ENCODE data around the gene GAREM1.

The GAREM1 gene

DNA sequence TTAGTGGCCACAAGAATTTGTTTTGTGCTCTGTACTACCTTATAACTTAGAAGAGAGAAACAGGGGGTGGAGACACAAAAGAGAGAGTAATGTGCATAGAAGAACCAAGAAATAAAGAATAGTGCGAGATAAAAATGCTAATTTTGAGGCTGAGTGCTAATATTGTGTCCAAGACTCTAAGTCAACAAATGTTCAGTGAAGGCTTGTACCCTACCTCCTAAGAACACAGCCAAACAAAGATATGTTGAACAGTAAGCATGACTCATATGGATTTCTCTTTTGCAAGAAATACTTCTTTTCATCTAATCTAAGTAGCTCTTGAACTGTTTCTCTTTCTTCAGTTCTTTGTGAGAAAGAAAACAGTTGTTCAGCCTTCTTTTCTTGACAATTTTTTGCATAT, 45.2 kb downstream of the GAREM1 start:
- no peak for DNase-seq (ENCODE audit: low spot score)

DNA sequence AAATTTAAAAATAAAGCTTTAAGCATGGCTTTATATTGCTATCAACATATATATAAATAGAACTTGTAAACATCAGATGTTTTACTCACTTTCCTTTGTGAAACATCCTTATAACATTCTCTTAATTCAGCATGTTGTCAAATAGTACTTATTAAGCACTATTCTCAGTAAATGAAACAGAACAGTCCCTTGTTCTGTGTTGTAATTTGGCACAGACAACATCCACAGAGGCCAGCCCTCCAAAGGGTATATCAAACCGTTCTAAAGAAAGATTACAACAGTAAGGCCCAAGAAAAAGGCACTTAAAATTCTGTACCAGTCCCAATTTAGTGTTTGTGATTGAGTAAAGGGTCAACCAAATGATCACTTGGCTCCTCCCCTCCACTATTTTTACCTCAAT, 46.0 kb downstream of the GAREM1 start:
- DNase-seq (ENCODE audit: low spot score) = no peak

DNA sequence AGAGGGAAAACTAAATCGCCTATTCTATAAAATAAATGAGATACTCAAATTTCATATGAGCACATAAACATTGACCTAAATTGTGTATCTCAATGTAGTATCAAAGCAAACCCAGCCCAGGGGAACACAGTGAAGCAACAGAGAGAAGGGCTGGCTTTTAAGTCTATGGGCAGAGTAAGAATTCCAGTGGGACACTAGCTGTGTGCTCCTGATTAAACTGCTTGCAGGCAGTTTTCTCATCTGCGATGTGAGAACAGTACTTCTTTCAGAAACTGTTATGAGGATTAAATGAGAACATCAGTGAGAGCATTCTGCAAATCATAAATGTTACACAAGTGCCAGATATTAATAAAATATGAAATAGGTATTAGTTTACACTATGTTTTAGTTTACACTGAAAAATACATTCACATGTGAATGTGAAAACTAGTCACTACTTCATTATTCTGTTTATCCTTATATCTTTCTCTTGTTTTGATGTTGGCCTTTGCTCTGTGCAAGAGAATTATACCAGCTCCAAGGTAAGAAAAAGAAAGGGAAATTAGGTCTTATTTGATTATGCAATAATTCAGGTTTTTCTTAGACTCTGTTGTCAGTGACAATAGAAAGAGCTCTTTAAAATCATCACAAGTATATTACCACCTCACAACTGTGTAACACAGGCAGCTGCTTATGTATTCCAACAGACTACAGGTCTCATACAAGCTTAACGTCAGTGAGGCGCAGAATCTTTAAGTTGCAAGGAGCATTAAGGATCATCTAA, 47.5 kb downstream of the GAREM1 start:
- DNase-seq (ENCODE audit: low spot score) = no peak

DNA sequence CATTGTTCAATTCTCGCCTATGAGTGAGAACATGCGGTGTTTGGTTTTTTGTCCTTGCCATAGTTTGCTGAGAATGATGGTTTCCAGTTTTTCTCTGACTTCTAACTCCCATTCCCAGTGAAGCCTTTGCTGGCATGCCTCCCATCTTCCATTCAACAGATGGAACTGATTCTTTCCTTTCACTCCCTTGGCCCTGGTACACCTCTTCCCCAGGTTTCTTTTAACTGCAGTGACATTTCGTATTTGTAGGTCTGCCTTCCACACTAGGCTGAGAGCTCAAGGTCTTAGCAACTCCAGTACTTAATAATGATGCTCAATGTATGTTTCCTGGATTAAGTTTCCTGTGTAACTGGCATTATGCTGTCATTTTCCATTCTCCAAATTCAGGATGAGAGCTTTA, 48.5 kb downstream of the GAREM1 start:
- no peak for DNase-seq (ENCODE audit: low spot score)

DNA sequence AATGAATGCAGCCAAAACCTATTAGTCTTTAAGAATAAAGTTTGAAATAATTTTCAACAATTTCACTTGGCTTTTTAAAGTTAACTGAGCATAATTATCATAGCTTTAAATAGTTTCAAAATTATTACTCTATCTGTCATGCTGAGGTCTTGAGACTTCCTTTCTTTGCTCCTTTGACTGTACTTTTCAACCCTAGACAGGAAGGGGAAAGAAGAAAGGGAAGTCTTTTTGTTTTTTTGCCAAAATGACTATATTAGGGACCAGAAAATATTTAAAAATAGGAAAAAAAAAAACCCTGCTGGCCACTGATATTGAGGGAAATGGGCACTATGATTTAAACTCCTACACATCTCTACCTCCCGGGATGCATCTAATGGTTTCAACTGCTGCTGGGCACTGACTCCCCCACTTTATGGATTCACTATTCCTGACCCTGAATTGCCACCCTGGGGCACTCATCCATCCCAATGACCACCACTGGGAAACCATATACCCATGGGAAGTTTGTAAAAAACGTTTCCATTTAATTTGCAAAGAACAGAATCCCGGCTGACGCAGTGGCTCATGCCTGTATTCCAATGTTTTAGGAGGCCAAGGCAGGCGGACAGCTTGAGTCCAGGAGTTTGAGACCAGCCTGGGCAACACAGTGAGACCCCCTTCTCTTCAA, 50.5 kb downstream of the GAREM1 start:
- no peak for DNase-seq (ENCODE audit: low spot score)

DNA sequence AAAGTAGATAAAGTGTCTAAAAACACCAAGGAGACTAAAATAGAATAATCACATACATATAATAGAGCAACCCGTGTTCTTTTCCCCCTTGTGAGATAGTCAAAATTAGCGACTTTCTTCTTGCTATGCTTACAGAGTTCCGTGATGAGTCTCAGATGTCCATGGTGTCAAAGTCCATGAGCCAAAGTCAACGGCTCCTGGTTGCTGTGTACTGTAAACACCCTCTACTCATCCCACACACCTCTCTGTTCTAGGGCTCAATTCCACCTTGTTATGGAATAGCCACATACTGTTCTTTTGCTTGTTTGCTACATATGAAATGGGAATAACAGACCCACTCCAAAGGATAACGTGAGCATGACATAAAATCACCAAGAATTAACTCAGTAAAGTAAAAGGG, 52.5 kb downstream of the GAREM1 start:
- DNase-seq (ENCODE audit: low spot score) = no peak

- no peak for DNase-seq (ENCODE audit: low spot score)
Observed at GRCh38 chr18:32405588-32405987, 65.1 kb downstream of the GAREM1 start.

DNA sequence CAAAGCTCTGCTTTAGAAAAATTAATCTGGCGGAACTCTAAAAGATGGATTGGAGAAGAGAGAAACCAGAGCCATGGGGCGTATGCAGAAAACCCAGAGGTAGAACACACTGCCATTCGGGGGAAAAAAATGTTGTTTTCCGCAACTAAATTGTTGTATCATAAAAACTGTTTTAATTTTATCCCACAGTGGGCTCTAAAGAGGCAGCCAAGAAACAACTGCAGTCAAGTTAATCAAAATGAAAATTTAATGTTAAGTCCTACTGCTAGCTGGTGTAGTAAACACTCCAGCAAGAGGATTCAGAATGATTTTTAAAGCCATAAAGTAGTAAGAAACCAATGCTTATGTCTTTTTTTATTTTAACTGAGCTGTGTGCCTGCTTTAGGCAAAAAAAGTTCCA, 69.1 kb downstream of the GAREM1 start:
- DNase-seq (ENCODE audit: low spot score) = no peak

DNA sequence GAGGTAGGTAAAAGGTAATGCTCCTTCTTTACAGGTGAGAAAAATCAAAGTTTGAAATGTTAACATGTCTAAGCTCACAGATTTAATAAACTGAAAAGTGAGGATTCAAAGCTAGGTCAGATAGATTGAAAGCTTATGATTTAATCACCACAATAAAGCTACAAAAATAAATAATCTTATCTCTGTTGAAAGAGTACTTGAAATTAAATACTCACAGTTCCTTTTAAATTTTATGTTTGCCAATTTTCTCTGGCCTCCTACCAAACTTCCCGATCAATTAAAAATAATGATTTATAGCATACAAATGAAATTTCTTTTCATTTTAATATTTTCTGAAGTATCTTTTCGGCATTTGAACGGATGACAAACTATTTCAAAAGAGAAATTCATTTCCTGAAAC, 77.3 kb downstream of the GAREM1 start:
- DNase-seq (ENCODE audit: low spot score) = no peak

DNA sequence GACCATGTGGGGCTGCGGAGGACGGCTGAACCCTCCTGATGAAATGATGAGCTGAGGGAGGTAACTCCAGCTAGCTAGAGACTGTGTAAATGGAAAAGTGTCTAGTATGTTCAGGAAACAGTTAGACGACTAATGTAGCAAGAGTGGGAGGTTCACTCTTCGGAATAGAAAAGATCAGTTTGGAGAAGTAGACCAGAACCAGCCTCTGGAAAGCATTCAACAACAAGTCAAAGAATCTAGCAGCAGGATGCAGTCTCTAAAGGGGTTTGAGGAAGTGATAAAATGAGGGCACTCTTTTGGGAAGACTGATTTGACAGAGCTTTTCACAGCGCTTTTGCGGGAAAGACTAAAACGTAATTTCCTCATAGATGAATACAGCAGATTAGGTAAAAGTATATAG, 79.6 kb downstream of the GAREM1 start:
- DNase-seq (ENCODE audit: low spot score) = no peak

- no peak for DNase-seq (ENCODE audit: low spot score)
Observed at GRCh38 chr18:32389858-32390257, 80.8 kb downstream of the GAREM1 start.

DNA sequence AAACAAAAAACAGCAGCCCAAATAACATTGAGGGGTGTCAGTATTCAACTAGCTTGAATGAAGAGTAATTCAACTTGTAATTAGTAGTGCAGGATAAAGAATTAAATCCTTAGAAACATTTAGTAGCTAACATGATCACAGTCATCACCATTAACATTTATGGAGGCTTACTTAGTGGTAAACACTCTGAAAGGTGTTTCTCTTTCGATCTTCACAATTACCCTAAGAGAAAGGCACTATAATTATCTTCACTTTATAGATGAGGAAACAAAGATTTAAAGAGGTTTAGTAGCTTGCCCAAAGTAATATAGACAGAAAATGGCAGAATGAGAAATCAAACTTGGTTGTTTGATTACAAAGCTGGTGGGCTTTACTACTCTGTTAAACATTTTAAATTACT, 81.5 kb downstream of the GAREM1 start:
- DNase-seq (ENCODE audit: low spot score) = no peak

DNA sequence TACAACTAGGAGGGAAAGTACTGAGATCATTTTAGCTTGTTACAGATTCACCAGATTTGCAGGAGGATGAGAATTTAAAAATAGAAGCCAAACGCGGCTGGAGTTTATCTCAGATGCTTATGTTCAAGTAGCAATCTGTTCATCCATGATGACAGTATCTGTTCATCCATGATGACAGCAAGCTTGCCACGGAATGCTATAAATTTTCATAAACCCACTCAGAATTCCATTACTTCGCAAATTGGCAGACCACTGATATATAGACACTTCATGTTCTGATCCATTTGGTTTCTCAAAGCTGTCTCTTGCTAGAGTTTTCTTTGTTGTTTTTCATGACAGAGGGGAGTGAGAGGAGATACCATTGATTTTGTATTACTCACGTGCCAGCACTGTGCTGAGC, 84.2 kb downstream of the GAREM1 start:
- DNase-seq (ENCODE audit: low spot score) = no peak

DNA sequence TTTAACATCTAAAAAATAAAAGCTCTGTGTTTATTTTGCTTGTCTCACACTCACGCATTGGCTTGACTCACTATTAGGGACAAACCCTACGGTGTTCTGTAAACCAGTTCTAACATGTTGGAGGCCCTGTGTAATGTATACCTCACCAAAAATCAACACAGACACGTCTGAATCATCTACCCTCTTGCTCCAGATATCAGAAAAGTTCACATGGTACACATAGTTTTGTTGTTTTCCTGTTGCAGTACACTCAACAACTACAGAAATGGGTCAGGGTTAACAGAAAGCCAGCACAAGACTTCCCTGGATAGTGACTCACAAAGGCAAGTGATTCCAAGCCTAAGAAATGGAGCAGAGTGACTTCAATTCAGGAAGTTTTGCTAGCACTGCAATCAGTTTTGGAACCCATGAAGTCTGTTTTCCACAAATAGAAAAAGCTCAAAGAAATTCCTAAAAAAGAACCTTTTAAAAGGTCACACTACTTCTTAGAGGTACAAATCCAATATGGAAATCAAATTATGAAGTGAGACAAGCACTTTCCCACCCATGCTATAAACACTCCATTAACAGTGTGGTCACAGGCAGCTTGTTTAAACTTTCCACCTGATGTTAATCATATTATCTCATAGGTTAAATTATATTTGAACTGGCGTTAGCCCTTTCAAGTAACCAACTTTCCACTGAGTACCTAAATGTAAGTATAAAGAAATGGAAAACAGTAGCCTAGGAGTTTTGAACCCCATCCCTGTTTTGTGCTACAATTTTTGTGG, 87.4 kb downstream of the GAREM1 start:
- DNase-seq (ENCODE audit: low spot score) = no peak

DNA sequence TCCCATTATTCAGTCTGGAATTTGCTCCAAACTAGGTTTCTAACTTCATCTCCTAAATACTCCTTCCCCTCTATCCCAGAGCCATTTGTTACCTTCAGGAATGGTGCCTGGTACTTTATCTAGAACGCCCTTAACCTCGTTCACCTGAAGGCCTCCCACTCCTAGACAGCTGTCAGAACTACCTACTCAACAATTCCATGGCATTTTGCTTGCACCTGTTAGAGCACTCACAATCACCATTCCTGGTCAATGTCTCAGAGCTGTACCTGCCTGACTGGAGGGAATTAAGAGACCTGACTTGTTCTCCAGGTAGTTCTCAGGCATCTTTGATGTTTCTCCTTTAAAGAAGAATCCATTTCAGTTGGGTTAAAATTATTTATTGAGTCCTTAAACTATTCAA, 88.9 kb downstream of the GAREM1 start:
- DNase-seq (ENCODE audit: low spot score) = no peak

GRCh38 chr18:32380559-32380958, 90.1 kb downstream of the GAREM1 start:
- no peak for DNase-seq (ENCODE audit: low spot score)

DNA sequence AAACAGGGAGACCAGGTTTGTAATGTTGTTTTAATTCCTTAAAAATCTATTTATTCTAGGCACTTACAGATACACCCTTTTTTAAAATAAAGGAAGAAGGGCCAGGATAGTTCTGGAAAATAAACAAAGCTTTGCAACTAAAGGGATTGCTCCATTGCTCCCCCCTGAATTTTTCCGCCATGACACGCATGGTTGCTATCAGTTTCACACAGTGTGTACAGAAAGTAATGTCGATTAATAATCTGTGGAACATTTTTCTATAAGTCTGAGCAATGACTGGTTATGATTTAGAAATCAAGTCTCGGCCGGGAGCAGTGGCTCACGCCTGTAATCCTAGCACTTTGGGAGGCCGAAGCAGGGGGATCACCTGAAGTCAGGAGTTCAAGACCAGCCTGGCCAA, 90.8 kb downstream of the GAREM1 start:
- no peak for DNase-seq (ENCODE audit: low spot score)

GRCh38 chr18:32378705-32379104, 92.0 kb downstream of the GAREM1 start:
- DNase-seq (ENCODE audit: low spot score) = no peak

DNA sequence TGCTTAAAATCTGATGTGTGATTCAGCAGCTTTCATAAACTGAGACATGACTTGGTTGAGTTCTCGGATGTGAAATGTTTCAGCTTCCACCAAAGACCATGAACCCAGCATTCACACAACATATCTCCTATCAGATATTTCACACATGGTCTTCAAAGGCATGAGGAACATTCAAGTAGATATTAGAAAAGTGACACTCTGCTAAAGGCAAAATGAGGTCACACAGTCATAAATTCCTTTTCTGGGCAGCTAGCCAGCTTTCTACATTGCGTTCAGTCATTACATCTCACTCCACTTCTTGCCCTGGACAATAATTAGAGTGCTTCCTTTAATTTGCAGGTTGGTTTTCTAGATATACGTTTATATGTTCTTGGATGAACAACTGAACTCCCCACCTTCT, 96.7 kb downstream of the GAREM1 start:
- no peak for DNase-seq (ENCODE audit: low spot score)

DNA sequence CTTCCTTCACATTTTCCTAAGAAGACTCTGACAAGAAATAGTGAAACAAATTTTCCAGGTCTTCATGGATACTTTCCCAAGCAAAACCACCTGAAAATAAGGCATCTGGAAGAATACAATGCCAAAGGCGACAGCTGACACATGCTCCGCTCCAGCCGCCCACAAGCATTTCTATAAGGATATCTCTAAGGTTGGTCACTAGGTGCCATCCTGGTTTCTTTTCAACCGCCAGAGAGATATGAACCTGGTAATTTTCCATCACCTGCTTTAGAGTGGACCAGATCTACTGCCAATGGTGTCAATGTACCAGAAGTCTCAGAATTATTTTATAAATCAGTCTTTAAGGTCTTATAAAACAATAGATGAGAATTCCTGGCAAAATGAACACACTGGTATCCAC, 97.2 kb downstream of the GAREM1 start:
- DNase-seq (ENCODE audit: low spot score) = no peak

DNA sequence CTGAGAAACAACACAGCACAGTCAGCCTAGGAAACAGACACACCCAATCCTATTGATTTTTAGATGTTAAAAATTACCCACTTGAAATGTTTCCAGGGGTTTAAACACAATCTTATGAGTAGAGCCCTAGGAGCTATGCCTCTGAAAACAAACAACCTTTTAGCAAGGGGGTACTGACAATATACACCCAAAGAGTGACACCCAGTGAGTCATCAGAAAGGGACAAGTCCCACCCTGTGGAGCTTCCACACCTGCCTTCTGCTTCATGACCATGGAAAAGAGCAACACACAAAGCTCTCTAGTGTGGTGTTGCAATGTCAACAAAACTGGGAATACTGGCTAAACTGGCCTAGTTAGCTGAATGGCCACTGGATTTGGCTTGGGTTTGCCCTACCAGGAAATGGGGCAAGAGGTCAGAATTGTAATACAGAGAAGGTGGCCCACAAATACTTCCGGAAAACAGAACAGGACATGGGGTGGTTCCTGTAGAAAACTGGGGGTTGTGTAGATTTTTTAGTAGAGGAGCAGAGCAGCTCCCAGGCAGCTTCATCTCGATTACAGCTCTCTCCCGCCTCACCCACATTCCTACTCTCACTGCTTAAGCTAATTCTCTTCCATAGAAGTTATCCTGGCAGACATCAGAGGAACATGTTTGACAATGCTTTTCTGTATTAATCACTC, 98.2 kb downstream of the GAREM1 start:
- no peak for DNase-seq (ENCODE audit: low spot score)

- no peak for DNase-seq (ENCODE audit: low spot score)
Observed at GRCh38 chr18:32372047-32372380, 98.7 kb downstream of the GAREM1 start.

GRCh38 chr18:32371384-32371783, 99.3 kb downstream of the GAREM1 start:
- DNase-seq (ENCODE audit: low spot score) = no peak

Measured in activated CD4-positive, alpha-beta T cell treated with anti-CD3 and anti-CD28 coated beads, Interleukin-2, Interleukin-4, amounts not matched to agents 100 ng/mL and 50 ng/mL, durations not matched to agents 16 hours and 8 hours (primary cell).